NB4 (cell line): ENCODE results near the gene DTNA.

Experiments
- DNase-seq: peaks from one replicate; pipeline ENCODE4 v3.0.0; 2010; ENCODE audit warnings: low read depth
- H3K4me3 ChIP-seq: one replicate; pipeline ENCODE4 v1.5.1; 2011; ENCODE audit warnings: mild to moderate bottlenecking, low read depth, low read length, moderate library complexity
- CTCF ChIP-seq: IDR thresholded peaks from one replicate; pipeline ENCODE4 v1.5.1; 2012; ENCODE audit warnings: low read depth, low read length
- MAX ChIP-seq: IDR thresholded peaks from 2 replicates; pipeline ENCODE4 v1.6.1; 2011; ENCODE audit warnings: low read depth, low read length
- MYC ChIP-seq: IDR thresholded peaks from 2 replicates; pipeline ENCODE4 v1.6.1; 2011; ENCODE audit warnings: low read depth, low read length
- POLR2A ChIP-seq: IDR thresholded peaks from 2 replicates; pipeline ENCODE4 v1.6.1; 2011; ENCODE audit warnings: mild to moderate bottlenecking; ENCODE audit not compliant: insufficient read length; ENCODE audit errors: extremely low read depth

Gene DTNA

GRCh38 chr18:34841891-34842290, 131.8 kb downstream of the DTNA start:
- DNase-seq = no peak
- TF ChIP-seq MYC (no peak), MAX (no peak)
- H3K4me3 ChIP-seq = no peak overlapping the region

- no peak for DNase-seq
- TF ChIP-seq MYC = no peak
- no peak for TF ChIP-seq MAX
- no peak for TF ChIP-seq CTCF
- TF ChIP-seq POLR2A = no peak
- no peak overlapping the region for H3K4me3 ChIP-seq
Observed at GRCh38 chr18:34844072-34844471, 134.0 kb downstream of the DTNA start.

DNA sequence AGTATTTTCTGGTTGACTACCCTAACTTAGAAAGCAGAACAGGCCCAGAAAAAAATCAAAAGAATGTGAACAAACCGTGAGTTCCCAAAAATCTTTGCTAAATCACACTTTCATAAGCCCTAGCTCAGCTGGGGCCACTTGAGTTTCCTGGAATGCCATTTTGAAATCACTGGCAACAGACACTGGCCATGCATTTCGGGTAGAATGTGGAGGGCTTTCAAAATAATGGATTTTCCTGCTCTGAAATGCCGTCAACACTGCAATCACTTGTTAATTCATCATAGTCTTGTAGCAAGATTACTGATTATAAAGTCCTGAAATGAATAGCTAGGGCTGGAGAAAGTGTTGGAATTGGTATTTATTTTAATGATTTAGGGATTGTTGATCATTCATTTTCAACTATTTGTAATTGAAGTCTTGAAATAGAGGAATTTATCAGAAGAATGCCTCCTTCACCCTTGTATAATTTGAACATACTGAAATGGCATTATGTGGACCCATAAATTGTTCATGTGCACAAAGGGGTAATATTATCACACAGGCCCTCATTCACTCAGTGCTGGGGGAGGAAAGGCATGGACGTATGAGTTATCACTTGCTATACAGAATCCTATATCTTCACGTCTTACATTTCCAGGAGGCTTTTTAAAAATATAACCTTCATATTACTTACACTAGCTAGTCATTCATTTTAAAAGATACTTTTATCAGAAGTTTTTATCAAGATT, 134.8 kb downstream of the DTNA start:
- no peak for TF ChIP-seq POLR2A
- TF ChIP-seq MYC = no peak
- no peak for TF ChIP-seq MAX
- no peak for TF ChIP-seq CTCF
- no peak for DNase-seq
- H3K4me3 ChIP-seq = no peak overlapping the region

DNA sequence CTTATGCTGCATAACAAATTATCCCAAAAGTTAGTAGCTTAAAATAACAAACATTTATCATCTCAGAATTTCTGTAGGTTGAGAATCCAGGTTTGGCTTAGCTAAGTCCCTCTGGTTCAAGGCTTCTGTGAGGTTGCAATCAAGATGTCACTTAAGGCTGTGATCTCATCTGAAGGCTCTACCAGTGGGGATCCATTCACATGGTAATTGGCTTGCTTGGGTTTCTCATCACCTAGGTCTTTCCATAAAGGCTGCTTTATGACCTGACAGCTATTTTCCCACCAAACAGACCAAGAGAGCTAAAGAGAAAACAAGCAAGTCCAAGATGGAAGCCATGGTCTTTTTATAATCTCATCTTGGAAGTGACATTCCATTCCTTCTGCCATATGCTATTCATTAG, 137.3 kb downstream of the DTNA start:
- no peak for DNase-seq
- TF ChIP-seq MYC = no peak
- no peak for TF ChIP-seq POLR2A
- TF ChIP-seq MAX = no peak
- no peak for TF ChIP-seq CTCF
- H3K4me3 ChIP-seq = no peak overlapping the region

GRCh38 chr18:34848156-34848555, 138.1 kb downstream of the DTNA start:
- TF ChIP-seq MAX (no peak), POLR2A (no peak)
- DNase-seq = no peak
- H3K4me3 ChIP-seq = no peak overlapping the region

GRCh38 chr18:34848695-34849094, 138.6 kb downstream of the DTNA start:
- TF ChIP-seq MAX (no peak), POLR2A (no peak), CTCF (no peak), MYC (no peak)
- H3K4me3 ChIP-seq = no peak overlapping the region
- no peak for DNase-seq
